NCI-H345 treated with DMSO at 0.1 percent for 48 hours (cell line): ENCODE data around the gene OR2A14.
"Not testable (repeated sequence)": the region's sequence is repeated elsewhere in the genome, so short reads cannot be mapped to it uniquely, and the experiment has no call there.

Source experiments
- DNase-seq: peaks from one replicate; lab custom pipeline; 2025; ENCODE audit not compliant: unreplicated experiment; lab: John Stamatoyannopoulos, UW

The OR2A14 gene

GRCh38 chr7:144148224-144148827 lies 25.4 kb downstream of the OR2A14 start:
- DNase-seq, result no peak

GRCh38 chr7:144158861-144159260 lies 35.9 kb downstream of the OR2A14 start:
- no peak for DNase-seq

- DNase-seq, result no peak
Observed at GRCh38 chr7:144164784-144165183, 41.8 kb downstream of the OR2A14 start.

- DNase-seq, result not testable (repeated sequence)
Observed at GRCh38 chr7:144171594-144172350, 48.8 kb downstream of the OR2A14 start.

GRCh38 chr7:144174613-144175012 lies 51.6 kb downstream of the OR2A14 start:
- DNase-seq, result no peak

- not testable (repeated sequence) for DNase-seq
Observed at GRCh38 chr7:144178380-144179164, 55.6 kb downstream of the OR2A14 start.

GRCh38 chr7:144179165-144179479 lies 56.1 kb downstream of the OR2A14 start:
- not testable (repeated sequence) for DNase-seq
